ENCODE results near the gene RRAS. TPM values are rescaled to one million over a fixed set of nuclear protein-coding genes. Genes with fewer than 3 reads are reported as not detected.

The RRAS gene
- polyA plus RNA-seq, 1 donor from 2014 or later = not detected

DNA sequence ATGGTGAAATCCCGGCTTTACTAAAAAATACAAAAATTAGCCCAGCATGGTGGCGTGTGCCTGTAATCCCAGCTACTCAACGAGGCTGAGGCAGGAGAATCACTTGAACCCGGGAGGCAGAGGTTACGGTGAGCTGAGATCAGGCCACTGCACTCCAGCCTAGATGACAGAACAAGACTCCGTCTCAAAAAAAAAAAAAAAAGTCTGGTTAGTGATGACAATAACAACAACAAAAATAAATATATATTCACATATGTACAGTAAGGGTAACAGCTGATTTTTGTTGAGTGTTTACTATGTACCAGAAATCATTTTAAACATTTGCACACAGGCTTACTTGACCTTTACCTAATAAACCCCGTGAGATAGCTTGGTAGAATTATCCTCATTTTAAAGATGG, 23.0 kb downstream of the RRAS start:
- no peaks in the 10 kb centered on the region for H4K20me1 ChIP-seq (ENCODE audit: insufficient read depth)

DNA sequence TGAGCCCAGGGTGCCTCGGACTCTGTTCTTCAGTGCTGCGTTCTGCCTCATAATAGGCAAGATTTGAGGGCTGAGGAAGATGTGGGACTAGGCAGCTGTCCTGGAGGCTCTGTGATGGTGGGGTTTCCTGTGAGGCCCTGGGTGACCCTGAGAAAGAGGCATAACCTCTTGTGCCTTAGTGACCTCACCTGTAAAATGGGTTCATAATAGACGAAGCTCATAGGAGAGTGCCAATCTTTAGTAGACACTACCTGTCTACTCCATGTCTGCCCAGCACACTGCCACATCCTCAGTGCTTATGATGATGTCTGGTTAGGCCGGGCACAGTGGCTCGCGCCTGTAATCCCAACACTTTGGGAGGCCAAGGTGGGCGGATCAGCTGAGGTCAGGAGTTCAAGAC, 23.4 kb downstream of the RRAS start:
- Histone ChIP-seq H4K20me1 (ENCODE audit: insufficient read depth) (no peaks in the 10 kb centered on the region), H3K4me2 (ENCODE audit: low read length) (no peak overlapping the region), H3K36me3 (ENCODE audit: insufficient read depth, low read length) (peaks cover 4% of the 10 kb centered on the region), H3K27ac (ENCODE audit: low read length) (no peak overlapping the region), H3K9me3 (ENCODE audit: low read length) (no peaks in the 10 kb centered on the region), H3K9me2 (ENCODE audit: insufficient read depth, low read length) (no peaks in the 10 kb centered on the region), H3K79me2 (replicated peaks; ENCODE audit: insufficient read depth, low read length) (peaks cover 4% of the 10 kb centered on the region), H2AFZ (ENCODE audit: low read depth, low read length) (no peak overlapping the region), H3F3A (ENCODE audit: insufficient read depth, low read length, poor library complexity, severe bottlenecking) (no peaks in the 10 kb centered on the region), H3K27me3 (ENCODE audit: insufficient read depth, low read depth, low read length) (no peaks in the 10 kb centered on the region), H3K4me3 (ENCODE audit: low read length) (no peak overlapping the region), H3K9ac (ENCODE audit: low read length) (no peak overlapping the region)
- TF ChIP-seq, protein P1, sequence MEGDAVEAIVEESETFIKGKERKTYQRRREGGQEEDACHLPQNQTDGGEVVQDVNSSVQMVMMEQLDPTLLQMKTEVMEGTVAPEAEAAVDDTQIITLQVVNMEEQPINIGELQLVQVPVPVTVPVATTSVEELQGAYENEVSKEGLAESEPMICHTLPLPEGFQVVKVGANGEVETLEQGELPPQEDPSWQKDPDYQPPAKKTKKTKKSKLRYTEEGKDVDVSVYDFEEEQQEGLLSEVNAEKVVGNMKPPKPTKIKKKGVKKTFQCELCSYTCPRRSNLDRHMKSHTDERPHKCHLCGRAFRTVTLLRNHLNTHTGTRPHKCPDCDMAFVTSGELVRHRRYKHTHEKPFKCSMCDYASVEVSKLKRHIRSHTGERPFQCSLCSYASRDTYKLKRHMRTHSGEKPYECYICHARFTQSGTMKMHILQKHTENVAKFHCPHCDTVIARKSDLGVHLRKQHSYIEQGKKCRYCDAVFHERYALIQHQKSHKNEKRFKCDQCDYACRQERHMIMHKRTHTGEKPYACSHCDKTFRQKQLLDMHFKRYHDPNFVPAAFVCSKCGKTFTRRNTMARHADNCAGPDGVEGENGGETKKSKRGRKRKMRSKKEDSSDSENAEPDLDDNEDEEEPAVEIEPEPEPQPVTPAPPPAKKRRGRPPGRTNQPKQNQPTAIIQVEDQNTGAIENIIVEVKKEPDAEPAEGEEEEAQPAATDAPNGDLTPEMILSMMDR (IDR thresholded peaks at IDR 0.05; ENCODE audit: poor library complexity, severe bottlenecking) = no peak
- TF ChIP-seq POLR2AphosphoS5 (IDR thresholded peaks at IDR 0.05) (no peak), EP300 (conservative IDR thresholded peaks at IDR 0.05; ENCODE audit: poor library complexity, severe bottlenecking) (no peak), MXI1 (conservative IDR thresholded peaks at IDR 0.05; ENCODE audit: poor library complexity, severe bottlenecking) (no peak), RAD21 (conservative IDR thresholded peaks at IDR 0.05) (no peak), EZH2 (IDR thresholded peaks at IDR 0.05; ENCODE audit: borderline replicate concordance, insufficient read depth, low read length, poor library complexity, severe bottlenecking) (no peak), TAF1 (IDR thresholded peaks at IDR 0.05; ENCODE audit: low read depth) (no peak), SMC3 (conservative IDR thresholded peaks at IDR 0.05; ENCODE audit: poor library complexity) (no peak)
- TF ChIP-seq, protein P2, sequence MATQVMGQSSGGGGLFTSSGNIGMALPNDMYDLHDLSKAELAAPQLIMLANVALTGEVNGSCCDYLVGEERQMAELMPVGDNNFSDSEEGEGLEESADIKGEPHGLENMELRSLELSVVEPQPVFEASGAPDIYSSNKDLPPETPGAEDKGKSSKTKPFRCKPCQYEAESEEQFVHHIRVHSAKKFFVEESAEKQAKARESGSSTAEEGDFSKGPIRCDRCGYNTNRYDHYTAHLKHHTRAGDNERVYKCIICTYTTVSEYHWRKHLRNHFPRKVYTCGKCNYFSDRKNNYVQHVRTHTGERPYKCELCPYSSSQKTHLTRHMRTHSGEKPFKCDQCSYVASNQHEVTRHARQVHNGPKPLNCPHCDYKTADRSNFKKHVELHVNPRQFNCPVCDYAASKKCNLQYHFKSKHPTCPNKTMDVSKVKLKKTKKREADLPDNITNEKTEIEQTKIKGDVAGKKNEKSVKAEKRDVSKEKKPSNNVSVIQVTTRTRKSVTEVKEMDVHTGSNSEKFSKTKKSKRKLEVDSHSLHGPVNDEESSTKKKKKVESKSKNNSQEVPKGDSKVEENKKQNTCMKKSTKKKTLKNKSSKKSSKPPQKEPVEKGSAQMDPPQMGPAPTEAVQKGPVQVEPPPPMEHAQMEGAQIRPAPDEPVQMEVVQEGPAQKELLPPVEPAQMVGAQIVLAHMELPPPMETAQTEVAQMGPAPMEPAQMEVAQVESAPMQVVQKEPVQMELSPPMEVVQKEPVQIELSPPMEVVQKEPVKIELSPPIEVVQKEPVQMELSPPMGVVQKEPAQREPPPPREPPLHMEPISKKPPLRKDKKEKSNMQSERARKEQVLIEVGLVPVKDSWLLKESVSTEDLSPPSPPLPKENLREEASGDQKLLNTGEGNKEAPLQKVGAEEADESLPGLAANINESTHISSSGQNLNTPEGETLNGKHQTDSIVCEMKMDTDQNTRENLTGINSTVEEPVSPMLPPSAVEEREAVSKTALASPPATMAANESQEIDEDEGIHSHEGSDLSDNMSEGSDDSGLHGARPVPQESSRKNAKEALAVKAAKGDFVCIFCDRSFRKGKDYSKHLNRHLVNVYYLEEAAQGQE (IDR thresholded peaks at IDR 0.05; ENCODE audit: borderline replicate concordance) = no peak

More for the DNA sequence above, 23.0 kb downstream of the RRAS start:
- Histone ChIP-seq H3K27me3 (ENCODE audit: insufficient read depth, low read depth, low read length) (no peaks in the 10 kb centered on the region), H3K79me2 (replicated peaks; ENCODE audit: insufficient read depth, low read length) (peaks cover 4% of the 10 kb centered on the region), H3K27ac (ENCODE audit: low read length) (no peak overlapping the region), H3K4me3 (ENCODE audit: low read length) (no peak overlapping the region), H3K36me3 (ENCODE audit: insufficient read depth, low read length) (peaks cover 4% of the 10 kb centered on the region), H3K4me2 (ENCODE audit: low read length) (no peak overlapping the region), H3F3A (ENCODE audit: insufficient read depth, low read length, poor library complexity, severe bottlenecking) (no peaks in the 10 kb centered on the region), H3K9me2 (ENCODE audit: insufficient read depth, low read length) (no peaks in the 10 kb centered on the region), H3K9ac (ENCODE audit: low read length) (no peak overlapping the region), H2AFZ (ENCODE audit: low read depth, low read length) (no peak overlapping the region), H3K9me3 (ENCODE audit: low read length) (no peaks in the 10 kb centered on the region)
- TF ChIP-seq EP300 (conservative IDR thresholded peaks at IDR 0.05; ENCODE audit: poor library complexity, severe bottlenecking) (no peak), POLR2AphosphoS5 (IDR thresholded peaks at IDR 0.05) (no peak), RAD21 (conservative IDR thresholded peaks at IDR 0.05) (no peak)

DNA sequence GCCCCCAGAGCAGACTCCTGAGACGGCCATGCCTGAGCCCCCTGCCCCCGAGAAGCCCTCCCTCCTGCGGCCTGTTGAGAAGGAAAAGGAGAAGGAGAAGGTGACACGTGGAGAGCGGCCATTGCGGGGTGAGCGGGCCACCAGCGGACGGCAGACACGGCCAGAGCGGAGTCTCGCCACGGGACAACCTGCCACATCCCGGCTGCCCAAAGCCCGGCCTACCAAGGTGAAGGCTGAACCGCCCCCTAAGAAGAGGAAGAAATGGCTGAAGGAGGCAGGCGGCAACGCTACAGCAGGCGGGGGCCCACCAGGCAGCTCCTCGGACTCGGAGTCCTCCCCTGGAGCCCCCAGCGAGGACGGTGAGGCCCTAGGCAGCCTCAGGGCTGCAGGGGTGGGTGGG, 24.1 kb downstream of the RRAS start:
- Histone ChIP-seq H3K27ac (ENCODE audit: low read length) (no peak overlapping the region), H4K20me1 (ENCODE audit: insufficient read depth) (no peaks in the 10 kb centered on the region), H3K79me2 (replicated peaks; ENCODE audit: insufficient read depth, low read length) (peaks cover 9% of the 10 kb centered on the region), H3F3A (ENCODE audit: insufficient read depth, low read length, poor library complexity, severe bottlenecking) (no peaks in the 10 kb centered on the region), H3K4me3 (ENCODE audit: low read length) (no peak overlapping the region), H3K9me2 (ENCODE audit: insufficient read depth, low read length) (no peaks in the 10 kb centered on the region), H3K4me2 (ENCODE audit: low read length) (no peak overlapping the region), H3K9ac (ENCODE audit: low read length) (no peak overlapping the region), H3K36me3 (ENCODE audit: insufficient read depth, low read length) (peaks cover 4% of the 10 kb centered on the region), H3K9me3 (ENCODE audit: low read length) (no peaks in the 10 kb centered on the region), H2AFZ (ENCODE audit: low read depth, low read length) (no peak overlapping the region), H3K27me3 (ENCODE audit: insufficient read depth, low read depth, low read length) (no peaks in the 10 kb centered on the region)
- TF ChIP-seq RAD21 (conservative IDR thresholded peaks at IDR 0.05) = no peak
- TF ChIP-seq TAF1 (IDR thresholded peaks at IDR 0.05; ENCODE audit: low read depth) = no peak
- TF ChIP-seq, protein P1 (IDR thresholded peaks at IDR 0.05; ENCODE audit: poor library complexity, severe bottlenecking) = no peak
- TF ChIP-seq, protein P2 (IDR thresholded peaks at IDR 0.05; ENCODE audit: borderline replicate concordance) = no peak
- TF ChIP-seq POLR2AphosphoS5 (IDR thresholded peaks at IDR 0.05) = no peak
- TF ChIP-seq SMC3 (conservative IDR thresholded peaks at IDR 0.05; ENCODE audit: poor library complexity) = no peak
- TF ChIP-seq EZH2 (IDR thresholded peaks at IDR 0.05; ENCODE audit: borderline replicate concordance, insufficient read depth, low read length, poor library complexity, severe bottlenecking) = no peak
- no peak for TF ChIP-seq MXI1 (conservative IDR thresholded peaks at IDR 0.05; ENCODE audit: poor library complexity, severe bottlenecking)
- no peak for TF ChIP-seq EP300 (conservative IDR thresholded peaks at IDR 0.05; ENCODE audit: poor library complexity, severe bottlenecking)

Measured in neural cell (in vitro differentiated cells).